ENCODE results near the gene KDM5B.
A peak's percentile ranks its signal among the peaks of the same experiment; 100 is the strongest.

The KDM5B gene

GRCh38 chr1:202807926-202808757, at the start of gene KDM5B:
Gene KDM5B, minus strand, starts transcription at chr1:202808421. Its CDS starts 116 bp downstream, at chr1:202808305.
- peak within 1 kb of the TSS; percentile 61 for H3K4me3 ChIP-seq (ENCODE audit: low read length)
- H3K9me3 ChIP-seq (ENCODE audit: control insufficient read depth, low read length) = no peaks in the 10 kb centered on the region
- H3K9ac ChIP-seq (ENCODE audit: low read length) = peak within 1 kb of the TSS; percentile 90
- peaks cover 37% of the 10 kb centered on the region for H3K4me1 ChIP-seq (ENCODE audit: control insufficient read depth, insufficient read depth, low read length)
- no peaks in the 10 kb centered on the region for H3K27me3 ChIP-seq (ENCODE audit: control insufficient read depth, insufficient read depth, low read length)
- no peaks in the 10 kb centered on the region for H3K36me3 ChIP-seq (ENCODE audit: control insufficient read depth, insufficient read depth, low read length)

GRCh38 chr1:202857136-202857610, 49.0 kb upstream of the KDM5B start:
- H3K36me3 ChIP-seq (ENCODE audit: control insufficient read depth, insufficient read depth, low read length) = no peaks in the 10 kb centered on the region

GRCh38 chr1:202856014-202856413, 47.8 kb upstream of the KDM5B start:
- H3K27me3 ChIP-seq (ENCODE audit: control insufficient read depth, insufficient read depth, low read length) = no peaks in the 10 kb centered on the region
- no peaks in the 10 kb centered on the region for H3K4me1 ChIP-seq (ENCODE audit: control insufficient read depth, insufficient read depth, low read length)
- no peaks in the 10 kb centered on the region for H3K36me3 ChIP-seq (ENCODE audit: control insufficient read depth, insufficient read depth, low read length)
- no peak overlapping the region for H3K4me3 ChIP-seq (ENCODE audit: low read length)
- no peak overlapping the region for H3K9ac ChIP-seq (ENCODE audit: low read length)
- H3K9me3 ChIP-seq (ENCODE audit: control insufficient read depth, low read length) = no peaks in the 10 kb centered on the region

More at GRCh38 chr1:202857136-202857610, 49.0 kb upstream of the KDM5B start:
- H3K9ac ChIP-seq (ENCODE audit: low read length) = no peak overlapping the region
- H3K9me3 ChIP-seq (ENCODE audit: control insufficient read depth, low read length) = no peaks in the 10 kb centered on the region
- no peaks in the 10 kb centered on the region for H3K27me3 ChIP-seq (ENCODE audit: control insufficient read depth, insufficient read depth, low read length)
- H3K4me3 ChIP-seq (ENCODE audit: low read length) = no peak overlapping the region
- no peaks in the 10 kb centered on the region for H3K4me1 ChIP-seq (ENCODE audit: control insufficient read depth, insufficient read depth, low read length)

GRCh38 chr1:202854787-202855186, 46.6 kb upstream of the KDM5B start:
- no peaks in the 10 kb centered on the region for H3K36me3 ChIP-seq (ENCODE audit: control insufficient read depth, insufficient read depth, low read length)
- H3K9ac ChIP-seq (ENCODE audit: low read length) = no peak overlapping the region
- H3K4me3 ChIP-seq (ENCODE audit: low read length) = no peak overlapping the region
- no peaks in the 10 kb centered on the region for H3K4me1 ChIP-seq (ENCODE audit: control insufficient read depth, insufficient read depth, low read length)
- no peaks in the 10 kb centered on the region for H3K9me3 ChIP-seq (ENCODE audit: control insufficient read depth, low read length)
- H3K27me3 ChIP-seq (ENCODE audit: control insufficient read depth, insufficient read depth, low read length) = no peaks in the 10 kb centered on the region

GRCh38 chr1:202852163-202852904, 44.1 kb upstream of the KDM5B start:
- no peaks in the 10 kb centered on the region for H3K4me1 ChIP-seq (ENCODE audit: control insufficient read depth, insufficient read depth, low read length)
- no peak overlapping the region for H3K9ac ChIP-seq (ENCODE audit: low read length)
- H3K36me3 ChIP-seq (ENCODE audit: control insufficient read depth, insufficient read depth, low read length) = no peaks in the 10 kb centered on the region
- H3K27me3 ChIP-seq (ENCODE audit: control insufficient read depth, insufficient read depth, low read length) = no peaks in the 10 kb centered on the region
- no peak overlapping the region for H3K4me3 ChIP-seq (ENCODE audit: low read length)
- H3K9me3 ChIP-seq (ENCODE audit: control insufficient read depth, low read length) = no peaks in the 10 kb centered on the region

GRCh38 chr1:202850593-202851362, 42.6 kb upstream of the KDM5B start:
- H3K4me1 ChIP-seq (ENCODE audit: control insufficient read depth, insufficient read depth, low read length) = no peaks in the 10 kb centered on the region
- H3K9ac ChIP-seq (ENCODE audit: low read length) = no peak overlapping the region
- H3K36me3 ChIP-seq (ENCODE audit: control insufficient read depth, insufficient read depth, low read length) = no peaks in the 10 kb centered on the region
- H3K27me3 ChIP-seq (ENCODE audit: control insufficient read depth, insufficient read depth, low read length) = no peaks in the 10 kb centered on the region
- no peaks in the 10 kb centered on the region for H3K9me3 ChIP-seq (ENCODE audit: control insufficient read depth, low read length)
- H3K4me3 ChIP-seq (ENCODE audit: low read length) = no peak overlapping the region

- no peaks in the 10 kb centered on the region for H3K4me1 ChIP-seq (ENCODE audit: control insufficient read depth, insufficient read depth, low read length)
- H3K27me3 ChIP-seq (ENCODE audit: control insufficient read depth, insufficient read depth, low read length) = no peaks in the 10 kb centered on the region
- H3K9me3 ChIP-seq (ENCODE audit: control insufficient read depth, low read length) = no peaks in the 10 kb centered on the region
- H3K36me3 ChIP-seq (ENCODE audit: control insufficient read depth, insufficient read depth, low read length) = no peaks in the 10 kb centered on the region
- H3K4me3 ChIP-seq (ENCODE audit: low read length) = no peak overlapping the region
- H3K9ac ChIP-seq (ENCODE audit: low read length) = no peak overlapping the region
These were observed 39.9 kb upstream of the KDM5B start for GRCh38 chr1:202848191-202848542.

- Histone ChIP-seq H3K9me3 (ENCODE audit: control insufficient read depth, low read length) (no peaks in the 10 kb centered on the region), H3K9ac (ENCODE audit: low read length) (no peak overlapping the region), H3K4me3 (ENCODE audit: low read length) (no peak overlapping the region), H3K36me3 (ENCODE audit: control insufficient read depth, insufficient read depth, low read length) (no peaks in the 10 kb centered on the region), H3K27me3 (ENCODE audit: control insufficient read depth, insufficient read depth, low read length) (no peaks in the 10 kb centered on the region), H3K4me1 (ENCODE audit: control insufficient read depth, insufficient read depth, low read length) (no peaks in the 10 kb centered on the region)
These were observed 36.7 kb upstream of the KDM5B start for GRCh38 chr1:202844935-202845334.

GRCh38 chr1:202844259-202844658, 36.0 kb upstream of the KDM5B start:
- Histone ChIP-seq H3K9ac (ENCODE audit: low read length) (no peak overlapping the region), H3K9me3 (ENCODE audit: control insufficient read depth, low read length) (no peaks in the 10 kb centered on the region), H3K4me3 (ENCODE audit: low read length) (no peak overlapping the region), H3K4me1 (ENCODE audit: control insufficient read depth, insufficient read depth, low read length) (no peaks in the 10 kb centered on the region), H3K36me3 (ENCODE audit: control insufficient read depth, insufficient read depth, low read length) (no peaks in the 10 kb centered on the region), H3K27me3 (ENCODE audit: control insufficient read depth, insufficient read depth, low read length) (no peaks in the 10 kb centered on the region)

GRCh38 chr1:202843081-202843480, 34.9 kb upstream of the KDM5B start:
- Histone ChIP-seq H3K9me3 (ENCODE audit: control insufficient read depth, low read length) (no peaks in the 10 kb centered on the region), H3K27me3 (ENCODE audit: control insufficient read depth, insufficient read depth, low read length) (no peaks in the 10 kb centered on the region), H3K36me3 (ENCODE audit: control insufficient read depth, insufficient read depth, low read length) (no peaks in the 10 kb centered on the region), H3K4me1 (ENCODE audit: control insufficient read depth, insufficient read depth, low read length) (no peaks in the 10 kb centered on the region), H3K4me3 (ENCODE audit: low read length) (no peak overlapping the region), H3K9ac (ENCODE audit: low read length) (no peak overlapping the region)

- Histone ChIP-seq H3K36me3 (ENCODE audit: control insufficient read depth, insufficient read depth, low read length) (no peaks in the 10 kb centered on the region), H3K9me3 (ENCODE audit: control insufficient read depth, low read length) (no peaks in the 10 kb centered on the region), H3K27me3 (ENCODE audit: control insufficient read depth, insufficient read depth, low read length) (peaks cover 3% of the 10 kb centered on the region), H3K4me1 (ENCODE audit: control insufficient read depth, insufficient read depth, low read length) (no peaks in the 10 kb centered on the region), H3K4me3 (ENCODE audit: low read length) (no peak overlapping the region), H3K9ac (ENCODE audit: low read length) (no peak overlapping the region)
These were observed 29.6 kb upstream of the KDM5B start for GRCh38 chr1:202837746-202838262.
